WTC11 (cell line): ENCODE data around the gene RUNX1.

Source experiments
- ATF1 ChIP-seq: sonication (generic); formaldehyde crosslinking; IDR thresholded peaks from 2 replicates; pipeline ENCODE4 v1.8.1; 2023; ENCODE audit warnings: mild to moderate bottlenecking, moderate library complexity, missing genetic modification reagents
- ATF2 ChIP-seq: sonication (generic); formaldehyde crosslinking; IDR thresholded peaks from 2 replicates; pipeline ENCODE4 v1.8.1; 2022; ENCODE audit warnings: low read depth, missing genetic modification reagents, borderline replicate concordance
- ATF6 ChIP-seq: sonication (generic); formaldehyde crosslinking; IDR thresholded peaks from 2 replicates; pipeline ENCODE4 v1.8.1; 2023; ENCODE audit warnings: mild to moderate bottlenecking, missing genetic modification reagents
- CBFB ChIP-seq: sonication (generic); formaldehyde crosslinking; IDR thresholded peaks from 2 replicates; pipeline ENCODE4 v1.8.1; 2022; ENCODE audit warnings: mild to moderate bottlenecking, low read depth, missing genetic modification reagents
- FOXJ3 ChIP-seq: sonication (generic); formaldehyde crosslinking; IDR thresholded peaks from 2 replicates; pipeline ENCODE4 v1.9.0; 2021; ENCODE audit warnings: missing genetic modification reagents, mild to moderate bottlenecking, borderline replicate concordance
- JUN ChIP-seq: sonication (generic); formaldehyde crosslinking; IDR thresholded peaks from 2 replicates; pipeline ENCODE4 v1.8.0; 2023; ENCODE audit warnings: mild to moderate bottlenecking, missing genetic modification reagents
- MAX ChIP-seq: sonication (generic); formaldehyde crosslinking; IDR thresholded peaks from 2 replicates; pipeline ENCODE4 v1.8.0; 2022; ENCODE audit warnings: mild to moderate bottlenecking, missing genetic modification reagents
- TF ChIP-seq, protein P1 (sequence below): fragments of 200-600 bp; IDR thresholded peaks from 2 replicates; pipeline ENCODE4 v1.8.0; 2022; ENCODE audit warnings: antibody characterized with exemption
- TF ChIP-seq, protein P2 (sequence below): sonication (generic); formaldehyde crosslinking; IDR thresholded peaks from 2 replicates; pipeline ENCODE4 v1.8.1; 2023; ENCODE audit warnings: mild to moderate bottlenecking, moderate library complexity, missing genetic modification reagents
- TF ChIP-seq, protein P3 (sequence below): sonication (generic); formaldehyde crosslinking; IDR thresholded peaks from 2 replicates; pipeline ENCODE4 v1.8.0; 2022; ENCODE audit warnings: missing genetic modification reagents

DNA sequence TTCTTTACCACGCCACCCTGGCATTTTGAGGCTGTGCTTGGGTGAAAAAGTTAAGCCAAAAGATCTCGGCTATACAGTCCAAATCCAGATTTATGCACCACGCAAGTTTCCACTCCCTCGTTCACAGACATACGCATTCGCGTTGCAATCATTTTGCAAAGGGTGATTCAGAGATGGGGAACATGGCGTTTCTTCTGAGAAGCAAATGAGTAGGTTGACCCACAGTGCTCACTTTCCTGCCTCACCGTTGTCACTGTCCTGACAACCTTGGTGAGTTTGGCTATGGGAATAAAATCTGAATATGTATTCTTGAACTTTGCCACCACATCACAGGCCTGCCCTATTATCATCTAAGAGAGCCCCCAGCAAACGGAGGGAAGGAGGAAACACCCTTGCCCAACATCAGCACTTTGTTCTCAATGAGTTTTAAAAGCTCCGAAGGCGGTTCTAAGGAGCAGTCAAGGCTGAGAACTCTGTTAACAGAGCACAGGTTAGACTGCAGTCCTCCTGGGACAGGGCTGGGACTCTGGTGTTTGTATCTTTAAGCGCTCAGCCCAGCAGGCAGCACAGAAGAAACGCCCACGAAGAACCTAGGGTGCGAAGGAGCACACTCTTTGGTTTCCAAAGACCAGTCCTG lies 86.4 kb downstream of the RUNX1 start:
- TF ChIP-seq, protein P1, sequence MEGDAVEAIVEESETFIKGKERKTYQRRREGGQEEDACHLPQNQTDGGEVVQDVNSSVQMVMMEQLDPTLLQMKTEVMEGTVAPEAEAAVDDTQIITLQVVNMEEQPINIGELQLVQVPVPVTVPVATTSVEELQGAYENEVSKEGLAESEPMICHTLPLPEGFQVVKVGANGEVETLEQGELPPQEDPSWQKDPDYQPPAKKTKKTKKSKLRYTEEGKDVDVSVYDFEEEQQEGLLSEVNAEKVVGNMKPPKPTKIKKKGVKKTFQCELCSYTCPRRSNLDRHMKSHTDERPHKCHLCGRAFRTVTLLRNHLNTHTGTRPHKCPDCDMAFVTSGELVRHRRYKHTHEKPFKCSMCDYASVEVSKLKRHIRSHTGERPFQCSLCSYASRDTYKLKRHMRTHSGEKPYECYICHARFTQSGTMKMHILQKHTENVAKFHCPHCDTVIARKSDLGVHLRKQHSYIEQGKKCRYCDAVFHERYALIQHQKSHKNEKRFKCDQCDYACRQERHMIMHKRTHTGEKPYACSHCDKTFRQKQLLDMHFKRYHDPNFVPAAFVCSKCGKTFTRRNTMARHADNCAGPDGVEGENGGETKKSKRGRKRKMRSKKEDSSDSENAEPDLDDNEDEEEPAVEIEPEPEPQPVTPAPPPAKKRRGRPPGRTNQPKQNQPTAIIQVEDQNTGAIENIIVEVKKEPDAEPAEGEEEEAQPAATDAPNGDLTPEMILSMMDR, result no peak
- TF ChIP-seq ATF2 (CRISPR knock-in tag) (no peak), JUN (no peak), FOXJ3 (no peak), MAX (CRISPR knock-in tag) (no peak), CBFB (no peak), ATF6 (CRISPR knock-in tag) (no peak), ATF1 (CRISPR knock-in tag) (no peak)
- TF ChIP-seq, protein P2, sequence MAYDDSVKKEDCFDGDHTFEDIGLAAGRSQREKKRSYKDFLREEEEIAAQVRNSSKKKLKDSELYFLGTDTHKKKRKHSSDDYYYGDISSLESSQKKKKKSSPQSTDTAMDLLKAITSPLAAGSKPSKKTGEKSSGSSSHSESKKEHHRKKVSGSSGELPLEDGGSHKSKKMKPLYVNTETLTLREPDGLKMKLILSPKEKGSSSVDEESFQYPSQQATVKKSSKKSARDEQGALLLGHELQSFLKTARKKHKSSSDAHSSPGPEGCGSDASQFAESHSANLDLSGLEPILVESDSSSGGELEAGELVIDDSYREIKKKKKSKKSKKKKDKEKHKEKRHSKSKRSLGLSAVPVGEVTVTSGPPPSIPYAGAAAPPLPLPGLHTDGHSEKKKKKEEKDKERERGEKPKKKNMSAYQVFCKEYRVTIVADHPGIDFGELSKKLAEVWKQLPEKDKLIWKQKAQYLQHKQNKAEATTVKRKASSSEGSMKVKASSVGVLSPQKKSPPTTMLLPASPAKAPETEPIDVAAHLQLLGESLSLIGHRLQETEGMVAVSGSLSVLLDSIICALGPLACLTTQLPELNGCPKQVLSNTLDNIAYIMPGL (CRISPR knock-in tag), result no peak
- TF ChIP-seq, protein P3, sequence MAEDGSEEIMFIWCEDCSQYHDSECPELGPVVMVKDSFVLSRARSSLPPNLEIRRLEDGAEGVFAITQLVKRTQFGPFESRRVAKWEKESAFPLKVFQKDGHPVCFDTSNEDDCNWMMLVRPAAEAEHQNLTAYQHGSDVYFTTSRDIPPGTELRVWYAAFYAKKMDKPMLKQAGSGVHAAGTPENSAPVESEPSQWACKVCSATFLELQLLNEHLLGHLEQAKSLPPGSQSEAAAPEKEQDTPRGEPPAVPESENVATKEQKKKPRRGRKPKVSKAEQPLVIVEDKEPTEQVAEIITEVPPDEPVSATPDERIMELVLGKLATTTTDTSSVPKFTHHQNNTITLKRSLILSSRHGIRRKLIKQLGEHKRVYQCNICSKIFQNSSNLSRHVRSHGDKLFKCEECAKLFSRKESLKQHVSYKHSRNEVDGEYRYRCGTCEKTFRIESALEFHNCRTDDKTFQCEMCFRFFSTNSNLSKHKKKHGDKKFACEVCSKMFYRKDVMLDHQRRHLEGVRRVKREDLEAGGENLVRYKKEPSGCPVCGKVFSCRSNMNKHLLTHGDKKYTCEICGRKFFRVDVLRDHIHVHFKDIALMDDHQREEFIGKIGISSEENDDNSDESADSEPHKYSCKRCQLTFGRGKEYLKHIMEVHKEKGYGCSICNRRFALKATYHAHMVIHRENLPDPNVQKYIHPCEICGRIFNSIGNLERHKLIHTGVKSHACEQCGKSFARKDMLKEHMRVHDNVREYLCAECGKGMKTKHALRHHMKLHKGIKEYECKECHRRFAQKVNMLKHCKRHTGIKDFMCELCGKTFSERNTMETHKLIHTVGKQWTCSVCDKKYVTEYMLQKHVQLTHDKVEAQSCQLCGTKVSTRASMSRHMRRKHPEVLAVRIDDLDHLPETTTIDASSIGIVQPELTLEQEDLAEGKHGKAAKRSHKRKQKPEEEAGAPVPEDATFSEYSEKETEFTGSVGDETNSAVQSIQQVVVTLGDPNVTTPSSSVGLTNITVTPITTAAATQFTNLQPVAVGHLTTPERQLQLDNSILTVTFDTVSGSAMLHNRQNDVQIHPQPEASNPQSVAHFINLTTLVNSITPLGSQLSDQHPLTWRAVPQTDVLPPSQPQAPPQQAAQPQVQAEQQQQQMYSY (CRISPR knock-in tag), result no peak
